Nucleus accumbens (tissue), 56 donors: ENCODE results near the gene PCDH9.

Experiments used
- DNase-seq, 56 donors: peaks; one replicate each; lab custom pipeline; 2025; lab: John Stamatoyannopoulos, UW

Gene PCDH9

DNA sequence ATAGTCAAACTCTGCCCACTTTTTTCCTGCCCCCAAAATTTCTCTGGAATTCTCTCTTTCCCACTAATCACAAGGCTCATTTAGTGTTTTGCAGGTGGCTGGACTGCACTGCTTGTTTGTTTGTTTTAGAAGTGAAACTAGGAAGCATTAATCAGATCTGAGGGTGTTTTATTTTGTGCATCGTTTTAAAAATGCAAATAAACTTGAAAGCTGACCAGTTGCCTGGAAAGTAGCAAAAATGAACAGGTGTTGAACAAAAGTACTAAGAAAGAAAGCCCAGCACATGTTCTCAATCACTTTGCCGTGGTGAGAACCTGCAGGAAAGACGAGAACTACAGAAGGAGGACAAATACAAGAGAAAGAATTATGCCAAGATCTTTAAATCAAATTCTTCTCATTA, 365.5 kb downstream of the PCDH9 start:
- no peak for DNase-seq

DNA sequence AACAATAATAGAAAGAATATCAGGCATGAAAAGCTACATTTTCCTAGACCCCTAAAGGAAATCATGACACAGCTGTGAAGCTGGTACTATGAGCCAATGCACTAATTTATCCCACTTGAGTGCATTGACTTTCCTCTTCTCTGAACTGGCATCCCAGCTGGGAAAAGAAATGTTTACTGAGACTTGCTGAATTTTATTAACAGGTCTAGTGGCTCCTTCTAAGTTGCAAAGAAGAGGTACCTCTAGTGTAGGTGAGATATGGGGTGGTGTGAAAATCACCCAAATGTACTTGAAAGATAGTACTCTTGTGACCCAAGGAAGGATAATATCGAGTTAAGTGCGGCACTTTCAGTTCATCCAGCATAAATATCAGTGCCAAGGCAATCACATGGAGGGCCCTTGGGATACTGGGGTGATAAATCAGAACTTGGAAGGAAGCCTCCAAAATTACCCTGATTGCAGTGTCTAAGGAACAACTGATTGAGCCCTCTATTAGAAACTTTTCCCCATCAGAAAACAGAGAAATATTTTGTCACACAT, 369.2 kb downstream of the PCDH9 start:
- no peak for DNase-seq

GRCh38 chr13:66859934-66860877, 369.9 kb downstream of the PCDH9 start:
- DNase-seq: peak in 2 of 56 donors; percentile 6 to 18

DNA sequence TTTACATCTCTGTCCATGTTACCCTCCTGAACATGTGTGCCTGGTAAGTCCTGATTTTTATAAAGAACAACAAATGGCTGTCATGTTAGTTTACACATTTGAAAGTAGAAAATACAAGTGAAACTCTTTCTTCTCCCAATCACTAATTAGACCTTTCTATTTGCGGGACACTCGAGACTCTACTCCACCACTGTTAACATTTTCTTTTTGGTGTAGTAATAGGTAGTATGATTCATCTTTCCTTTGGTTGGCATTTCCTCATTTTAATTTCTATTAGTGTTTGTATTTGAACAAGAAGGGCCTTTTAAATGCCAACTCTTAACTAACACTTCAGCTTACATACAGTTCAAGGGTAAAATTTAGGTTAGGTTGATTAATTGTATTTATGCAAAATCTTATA, 371.1 kb downstream of the PCDH9 start:
- DNase-seq: no peak

DNA sequence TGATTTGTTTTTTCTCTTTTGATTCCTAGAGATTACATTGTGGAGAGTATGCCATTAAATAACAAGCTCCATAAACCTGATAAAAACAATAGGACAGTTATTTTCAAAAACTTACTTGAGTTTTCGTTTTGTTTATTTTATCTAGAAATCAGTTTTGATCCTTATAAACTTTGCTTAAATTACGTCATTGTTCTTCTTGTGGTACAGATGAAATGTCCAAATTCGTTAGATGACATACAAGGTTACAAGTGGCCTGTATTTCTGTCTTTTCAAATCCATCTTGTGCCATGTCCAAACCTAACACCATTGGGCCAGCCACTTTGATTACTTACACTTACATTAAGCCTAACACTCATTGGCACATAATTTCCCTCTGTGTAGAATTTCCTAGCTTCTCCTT, 372.0 kb downstream of the PCDH9 start:
- DNase-seq: no peak

GRCh38 chr13:66855131-66855530, 375.0 kb downstream of the PCDH9 start:
- DNase-seq: no peak

DNA sequence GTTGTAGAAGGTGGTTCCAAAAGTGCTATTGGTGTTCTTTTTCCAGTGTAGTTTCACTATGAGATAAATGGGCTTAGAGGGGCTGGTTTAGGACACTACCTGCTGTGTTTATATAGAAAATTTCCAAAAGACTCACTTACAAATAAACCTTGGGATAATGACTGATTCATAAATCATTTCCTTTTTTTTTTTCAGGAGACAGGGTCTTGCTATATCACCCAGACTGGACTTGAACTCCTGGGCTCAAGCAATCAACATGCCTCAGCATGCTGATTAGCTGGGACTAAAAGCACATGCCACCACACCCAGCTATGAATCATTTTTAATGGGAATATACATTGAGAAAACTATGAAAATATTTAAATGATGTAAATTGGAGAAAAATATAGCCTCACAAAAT, 376.6 kb downstream of the PCDH9 start:
- DNase-seq: no peak

DNA sequence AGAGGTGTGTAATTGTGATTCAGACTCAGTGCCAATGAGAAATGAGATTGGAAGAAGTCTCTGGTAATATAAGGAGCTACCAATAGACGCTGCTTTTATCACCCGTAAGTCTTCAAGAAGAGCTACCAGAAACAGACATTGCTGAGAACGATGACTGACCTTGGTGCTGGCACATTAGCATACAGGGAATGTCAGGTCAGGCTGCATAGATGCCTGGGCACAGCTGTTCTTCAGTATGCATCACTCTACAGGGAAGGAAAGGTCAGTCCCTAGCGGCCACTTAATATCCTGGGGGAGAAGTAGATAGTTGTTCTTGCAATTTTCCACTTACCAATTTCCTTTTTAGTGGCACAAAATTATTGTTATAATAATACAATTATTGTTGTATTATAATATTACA, 380.4 kb downstream of the PCDH9 start:
- no peak for DNase-seq

- DNase-seq: no peak
Observed at GRCh38 chr13:66847541-66847940, 382.6 kb downstream of the PCDH9 start.

GRCh38 chr13:66845393-66845792, 384.7 kb downstream of the PCDH9 start:
- DNase-seq: no peak

- no peak for DNase-seq
Observed at GRCh38 chr13:66844933-66845332, 385.2 kb downstream of the PCDH9 start.

DNA sequence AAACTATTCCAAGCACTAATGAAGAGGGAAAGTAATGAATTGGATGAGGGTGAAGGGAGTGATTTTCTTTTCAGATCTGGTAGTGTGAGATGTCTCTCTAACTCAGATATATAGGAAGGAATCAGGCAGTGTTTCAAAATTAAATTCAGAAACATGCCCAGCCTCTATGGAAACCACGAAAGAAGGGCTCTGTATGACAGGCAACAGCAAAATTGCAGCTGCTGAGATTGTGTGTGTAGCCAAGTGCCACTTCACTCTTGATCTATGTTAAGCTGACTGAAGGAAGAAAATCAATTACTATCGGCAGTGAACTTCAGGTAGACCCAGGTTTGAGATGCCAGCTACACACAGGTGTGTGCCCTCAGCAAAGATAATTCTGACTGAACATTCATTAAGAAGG, 387.4 kb downstream of the PCDH9 start:
- no peak for DNase-seq

GRCh38 chr13:66840621-66841020, 389.5 kb downstream of the PCDH9 start:
- no peak for DNase-seq

GRCh38 chr13:66837246-66837645, 392.9 kb downstream of the PCDH9 start:
- no peak for DNase-seq

DNA sequence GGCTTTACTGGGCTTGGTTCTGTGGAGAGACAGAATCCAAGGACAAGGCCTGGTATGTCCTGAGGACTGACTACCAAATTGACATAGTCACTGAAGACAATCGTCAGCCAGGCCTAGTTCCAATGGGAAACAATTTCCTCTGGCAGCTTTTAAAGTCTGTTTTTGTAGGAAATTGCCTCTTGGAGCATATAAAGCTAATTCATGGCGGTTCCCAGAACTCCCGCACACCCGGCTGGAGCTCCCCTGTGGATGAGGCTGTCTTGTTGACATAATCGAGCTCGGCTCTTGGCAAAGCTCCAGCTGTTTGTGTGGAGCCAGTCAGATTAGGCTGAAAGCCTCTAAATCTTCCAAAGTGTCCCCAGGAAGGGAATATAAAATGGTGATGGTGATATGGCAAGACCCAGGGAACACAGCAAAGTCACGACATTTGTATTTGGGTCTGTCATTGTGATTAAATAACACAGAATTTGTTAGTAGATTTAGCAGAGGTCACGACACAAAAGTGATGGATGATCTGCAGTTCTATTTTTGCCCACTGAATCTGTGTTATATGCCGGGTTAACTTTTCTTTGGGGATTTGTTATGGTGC, 395.0 kb downstream of the PCDH9 start:
- peak in 53 of 56 donors; percentile 15 to 96 (median 65) for DNase-seq

- no peak for DNase-seq
Observed at GRCh38 chr13:66830940-66831716, 399.0 kb downstream of the PCDH9 start.

- DNase-seq: no peak
Observed at GRCh38 chr13:66829803-66830202, 400.3 kb downstream of the PCDH9 start.

- no peak for DNase-seq
Observed at GRCh38 chr13:66826398-66826797, 403.7 kb downstream of the PCDH9 start.

GRCh38 chr13:66821551-66821950, 408.6 kb downstream of the PCDH9 start:
- no peak for DNase-seq

DNA sequence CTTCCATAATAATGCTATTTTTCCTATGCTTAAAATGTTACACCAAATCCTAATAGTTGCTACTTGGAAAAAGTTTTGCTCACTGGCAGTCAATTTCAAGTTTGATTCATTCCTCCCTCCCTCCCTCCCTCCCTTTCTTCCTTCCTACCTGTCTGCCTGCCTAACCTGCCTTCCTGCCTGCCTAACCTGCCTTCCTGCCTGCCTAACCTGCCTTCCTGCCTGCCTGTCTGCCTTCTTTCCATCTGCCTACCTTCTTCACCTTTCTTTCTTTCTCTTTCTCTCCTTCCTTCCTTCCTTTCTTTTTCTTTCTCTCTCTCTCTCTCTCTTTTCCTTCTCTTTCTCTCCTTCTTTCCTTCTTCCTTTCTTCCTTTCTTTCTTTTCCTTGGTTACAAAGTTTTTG, 418.7 kb downstream of the PCDH9 start:
- no peak for DNase-seq

GRCh38 chr13:66809485-66809884, 420.7 kb downstream of the PCDH9 start:
- DNase-seq: no peak
